Neural progenitor cell (in vitro differentiated cells): ENCODE data around the gene FUZ. TPM values are rescaled to one million over a fixed set of nuclear protein-coding genes. Genes with fewer than 3 reads are reported as not detected.
A peak's percentile ranks its signal among the peaks of the same experiment; 100 is the strongest.
"Not testable (repeated sequence)": the region's sequence is repeated elsewhere in the genome, so short reads cannot be mapped to it uniquely, and the experiment has no call there.

Experiments used
- DNase-seq: peaks from one replicate; pipeline ENCODE4 v3.0.0-alpha.2; 2016; ENCODE audit warnings: low spot score
- H2AFZ ChIP-seq: fragments of 200-600 bp; sonication (generic); replicated peaks from 2 replicates; pipeline ENCODE4 v1.6.1; 2016; ENCODE audit warnings: antibody characterized with exemption
- H3F3A ChIP-seq: fragments of 200-600 bp; sonication (generic); 2 replicates; pipeline ENCODE4 v1.6.1; 2016; ENCODE audit warnings: antibody characterized with exemption, low read depth
- H3K27ac ChIP-seq: fragments of 200-600 bp; sonication (generic); 2 replicates; pipeline ENCODE4 v1.5.1; 2016; ENCODE audit warnings: mild to moderate bottlenecking
- H3K27me3 ChIP-seq: fragments of 200-600 bp; sonication (generic); 2 replicates; pipeline ENCODE4 v1.6.1; 2016; ENCODE audit warnings: mild to moderate bottlenecking, moderate library complexity
- H3K36me3 ChIP-seq: fragments of 200-600 bp; sonication (generic); 2 replicates; pipeline ENCODE4 v1.5.1; 2016
- H3K4me1 ChIP-seq: fragments of 200-600 bp; sonication (generic); 2 replicates; pipeline ENCODE4 v1.6.1; 2016; ENCODE audit warnings: mixed run types
- H3K4me2 ChIP-seq: fragments of 200-600 bp; sonication (generic); 2 replicates; pipeline ENCODE4 v1.6.1; 2016
- H3K4me3 ChIP-seq: fragments of 200-600 bp; sonication (generic); 2 replicates; pipeline ENCODE4 v1.5.1; 2016
- H3K79me2 ChIP-seq: fragments of 200-600 bp; sonication (generic); 2 replicates; pipeline ENCODE4 v1.6.1; 2016; ENCODE audit warnings: low read depth
- H3K9ac ChIP-seq: fragments of 200-600 bp; sonication (generic); 2 replicates; pipeline ENCODE4 v1.6.1; 2016
- H3K9me3 ChIP-seq: fragments of 200-600 bp; sonication (generic); 2 replicates; pipeline ENCODE4 v1.5.1; 2016; ENCODE audit warnings: low read depth
- H4K20me1 ChIP-seq: fragments of 200-600 bp; sonication (generic); 2 replicates; pipeline ENCODE4 v1.6.1; 2016; ENCODE audit warnings: low read depth
- H3K27ac Mint-ChIP-seq: 3 replicates; pipeline ENCODE4 v1.8.0; 2021; ENCODE audit warnings: mixed read lengths
- H3K27me3 Mint-ChIP-seq: 2 replicates; pipeline ENCODE4 v1.8.0; 2022; ENCODE audit warnings: low read depth, mild to moderate bottlenecking, inconsistent platforms, moderate library complexity, mixed read lengths; ENCODE audit not compliant: insufficient read depth
- H3K36me3 Mint-ChIP-seq: 3 replicates; pipeline ENCODE4 v1.8.0; 2021; ENCODE audit warnings: mixed read lengths
- H3K4me1 Mint-ChIP-seq: 3 replicates; pipeline ENCODE4 v1.8.0; 2021; ENCODE audit warnings: mixed read lengths
- H3K4me3 Mint-ChIP-seq: 3 replicates; pipeline ENCODE4 v1.8.0; 2021; ENCODE audit warnings: mild to moderate bottlenecking, moderate library complexity, mixed read lengths
- H3K9me3 Mint-ChIP-seq: 3 replicates; pipeline ENCODE4 v1.8.0; 2020; ENCODE audit warnings: mixed read lengths
- EZH2 ChIP-seq: fragments of 200-600 bp; sonication (generic); IDR thresholded peaks from 2 replicates; pipeline ENCODE4 v1.6.1; 2017; ENCODE audit warnings: antibody characterized with exemption, mild to moderate bottlenecking, moderate library complexity
- EZH2phosphoT487 ChIP-seq: fragments of 200-600 bp; sonication (generic); IDR thresholded peaks from 2 replicates; pipeline ENCODE4 v1.6.1; 2017; ENCODE audit warnings: antibody characterized with exemption
- total RNA-seq: library from RNA; depleted of rRNA; stranded (reverse); fragments of >200 nt; gene quantifications from 2 replicates; pipeline ENCODE4 v1.2.3, GENCODE V29; 2015; ENCODE audit warnings: low replicate concordance
- TF ChIP-seq, protein P1 (sequence below): fragments of 200-600 bp; sonication (generic); IDR thresholded peaks from 2 replicates; pipeline ENCODE4 v1.5.1; 2017; ENCODE audit warnings: antibody characterized with exemption, mild to moderate bottlenecking

The FUZ gene
- total RNA-seq, 1 donor from 2014 or later = 24.6 TPM

DNA sequence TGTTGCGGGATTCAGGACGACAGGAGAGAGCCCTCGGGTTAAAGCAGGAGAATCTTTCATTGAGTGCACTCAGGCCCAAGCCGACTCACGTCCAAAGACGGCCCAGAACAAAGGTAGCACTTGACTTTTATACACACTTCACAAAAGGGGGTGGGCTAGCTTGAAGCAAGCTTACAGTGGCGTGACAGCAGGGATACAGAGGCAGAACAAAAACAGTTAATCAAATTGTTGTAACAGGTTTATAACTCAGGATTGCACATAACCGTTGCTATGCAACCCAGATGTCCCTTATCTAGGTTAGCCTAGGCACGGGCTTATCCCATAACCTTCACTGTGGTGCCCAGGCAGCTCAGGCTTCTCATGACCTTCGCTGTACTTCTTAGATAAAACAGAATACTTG is 7.0 kb upstream of the FUZ start:
- no peak for TF ChIP-seq EZH2
- H3K4me3 Mint-ChIP-seq = peak overlapping the region; percentile 48

DNA sequence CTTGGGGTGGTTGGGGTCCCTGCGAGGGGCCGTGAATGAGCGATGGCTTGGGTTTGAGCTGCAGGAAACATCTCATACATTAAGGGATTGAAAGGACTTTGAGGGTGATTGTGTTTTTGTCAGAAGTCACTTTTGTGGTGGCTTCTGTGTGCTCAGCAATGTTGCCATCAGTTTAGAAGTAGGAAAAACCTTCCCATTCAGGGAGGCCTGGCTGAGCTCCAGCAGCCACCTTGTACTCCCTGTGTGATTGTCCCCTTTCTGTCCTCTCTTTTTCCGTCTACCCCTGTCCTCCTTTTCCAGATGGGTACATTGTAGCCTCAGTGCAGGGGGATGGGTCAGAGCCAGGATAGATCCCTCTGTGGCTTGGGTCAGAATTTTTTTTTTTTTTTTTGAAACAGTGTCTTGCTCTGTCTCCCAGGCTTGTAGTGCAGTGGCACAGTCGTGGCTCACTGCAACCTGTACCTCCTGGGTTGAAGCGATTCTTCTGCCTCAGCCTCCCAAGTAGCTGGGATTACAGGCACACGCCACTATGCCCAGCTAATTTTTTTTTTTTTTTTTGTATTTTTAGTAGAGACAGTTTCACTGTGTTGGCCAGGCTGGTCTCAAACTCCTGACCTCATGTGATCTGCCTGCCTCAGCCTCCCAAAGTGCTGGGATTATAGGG is 6.5 kb upstream of the FUZ start:
- Histone ChIP-seq H3K79me2 (peaks cover 58% of the 10 kb centered on the region), H3K4me1 (peaks cover 11% of the 10 kb centered on the region), H4K20me1 (peaks cover 21% of the 10 kb centered on the region), H3K4me3 (peak overlapping the region; percentile 91), H3K9ac (peak overlapping the region; percentile 92), H3F3A (peaks cover 18% of the 10 kb centered on the region), H3K4me2 (peak overlapping the region; percentile 74)
- Mint-ChIP-seq H3K27ac (peak overlapping the region; percentile 70), H3K27me3 (peaks cover 12% of the 10 kb centered on the region), H3K4me1 (peaks cover 26% of the 10 kb centered on the region), H3K36me3 (peaks cover 16% of the 10 kb centered on the region), H3K4me3 (peak overlapping the region; percentile 99)
- H3K9me3 ChIP-seq, DNase-seq, H3K27me3 ChIP-seq, H3K27ac ChIP-seq, H3K9me3 Mint-ChIP-seq, H2AFZ ChIP-seq, H3K36me3 ChIP-seq: not testable (repeated sequence)

More for the DNA sequence above, 7.0 kb upstream of the FUZ start:
- H3K27ac ChIP-seq = no peak overlapping the region
- peaks cover 18% of the 10 kb centered on the region for H3F3A ChIP-seq
- Mint-ChIP-seq H3K27ac (no peak overlapping the region), H3K9me3 (no peaks in the 10 kb centered on the region), H3K36me3 (peaks cover 16% of the 10 kb centered on the region), H3K27me3 (peaks cover 12% of the 10 kb centered on the region), H3K4me1 (peaks cover 24% of the 10 kb centered on the region)
- no peak overlapping the region for H2AFZ ChIP-seq
- peaks cover 22% of the 10 kb centered on the region for H4K20me1 ChIP-seq
- no peak overlapping the region for H3K9ac ChIP-seq
- no peak overlapping the region for H3K4me2 ChIP-seq
- no peaks in the 10 kb centered on the region for H3K9me3 ChIP-seq
- no peaks in the 10 kb centered on the region for H3K27me3 ChIP-seq
- H3K4me1 ChIP-seq = peaks cover 11% of the 10 kb centered on the region
- DNase-seq = no peak
- H3K36me3 ChIP-seq = no peaks in the 10 kb centered on the region
- no peak overlapping the region for H3K4me3 ChIP-seq
- peaks cover 64% of the 10 kb centered on the region for H3K79me2 ChIP-seq

DNA sequence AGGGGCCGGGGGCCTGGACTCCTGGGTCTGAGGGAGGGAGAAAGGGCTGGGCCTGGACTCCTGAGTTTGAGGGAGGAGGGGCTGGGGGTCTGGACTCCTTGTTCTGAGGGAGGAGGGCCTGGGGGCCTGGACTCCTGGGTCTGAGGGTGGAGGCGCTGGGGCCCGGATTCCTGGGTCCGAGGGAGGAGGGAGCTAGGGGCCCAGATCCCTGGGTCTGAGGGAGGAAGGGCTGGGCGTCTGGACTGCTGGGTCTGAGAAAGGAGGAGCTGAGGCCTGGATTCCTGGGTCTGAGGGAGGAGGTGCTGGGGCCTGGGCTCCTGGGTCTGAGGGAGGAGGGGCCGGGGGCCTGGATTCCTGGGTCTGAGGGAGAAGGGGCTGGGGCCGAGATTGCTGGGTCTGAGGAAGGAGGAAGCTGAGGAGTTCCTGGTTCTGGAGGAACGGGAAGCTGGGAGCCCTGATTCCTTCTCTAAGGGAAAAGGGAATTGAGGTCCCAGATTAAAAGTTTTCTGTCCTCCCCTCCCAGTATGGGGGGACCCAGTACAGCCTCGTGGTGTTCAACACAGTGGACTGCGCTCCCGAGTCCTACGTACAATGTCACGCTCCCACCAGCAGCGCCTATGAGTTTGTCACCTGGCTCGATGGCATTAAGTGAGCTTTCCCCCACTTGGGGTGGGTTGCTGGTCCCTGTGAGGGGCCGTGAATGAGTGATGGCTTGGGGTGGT is 5.7 kb upstream of the FUZ start:
- H3K36me3 Mint-ChIP-seq = peaks cover 16% of the 10 kb centered on the region
- H2AFZ ChIP-seq = peak overlapping the region; percentile 100
- H3K27ac ChIP-seq = no peak overlapping the region

DNA sequence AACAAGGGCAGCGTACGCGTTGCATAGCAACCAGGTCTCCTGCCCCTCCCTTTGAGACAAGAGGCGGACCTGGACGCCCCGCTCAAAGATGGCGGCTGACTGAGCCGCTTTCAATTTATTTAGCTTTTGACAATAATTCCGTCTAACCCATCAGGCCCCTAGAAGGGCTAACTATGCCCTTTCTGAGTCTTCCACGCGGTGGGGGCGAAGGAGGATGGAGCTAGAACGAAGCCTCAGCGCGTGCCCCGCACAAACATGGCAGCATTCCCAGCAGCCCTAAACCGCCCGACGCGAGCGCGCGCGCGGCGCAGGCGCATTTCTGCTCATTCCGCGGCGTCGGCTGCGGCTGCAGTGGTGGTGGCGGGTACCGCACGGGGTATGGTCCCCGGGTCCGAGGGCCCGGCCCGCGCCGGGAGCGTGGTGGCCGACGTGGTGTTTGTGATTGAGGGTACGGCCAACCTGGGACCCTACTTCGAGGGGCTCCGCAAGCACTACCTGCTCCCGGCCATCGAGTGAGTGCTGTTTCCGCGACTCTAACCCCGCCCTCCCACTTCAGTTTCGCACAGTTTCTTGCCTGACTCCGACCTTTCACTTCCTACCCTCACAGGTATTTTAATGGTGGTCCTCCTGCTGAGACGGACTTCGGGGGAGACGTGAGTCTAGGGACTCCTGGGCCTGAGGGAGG is 5.0 kb upstream of the FUZ start, which contains the start of gene MED25:
MED25 (plus strand) TSS at position 326 of the 685 bp plus-strand sequence; CDS start at position 379, 53 bp downstream.
- Histone ChIP-seq H3K4me1 (peaks cover 15% of the 10 kb centered on the region), H3K4me3 (peak within 1 kb of the TSS; percentile 91), H3K27me3 (no peaks in the 10 kb centered on the region), H2AFZ (peak within 1 kb of the TSS; percentile 100), H3K9ac (peak within 1 kb of the TSS; percentile 92), H3K79me2 (peaks cover 45% of the 10 kb centered on the region), H3K9me3 (no peaks in the 10 kb centered on the region), H3K36me3 (no peaks in the 10 kb centered on the region), H3K4me2 (peak within 1 kb of the TSS; percentile 74), H3K27ac (peak within 1 kb of the TSS; percentile 66), H4K20me1 (peaks cover 13% of the 10 kb centered on the region), H3F3A (peaks cover 27% of the 10 kb centered on the region)
- H3K9me3 Mint-ChIP-seq = no peaks in the 10 kb centered on the region
- peak within 1 kb of the TSS; percentile 99 for H3K4me3 Mint-ChIP-seq
- TF ChIP-seq, protein P1, sequence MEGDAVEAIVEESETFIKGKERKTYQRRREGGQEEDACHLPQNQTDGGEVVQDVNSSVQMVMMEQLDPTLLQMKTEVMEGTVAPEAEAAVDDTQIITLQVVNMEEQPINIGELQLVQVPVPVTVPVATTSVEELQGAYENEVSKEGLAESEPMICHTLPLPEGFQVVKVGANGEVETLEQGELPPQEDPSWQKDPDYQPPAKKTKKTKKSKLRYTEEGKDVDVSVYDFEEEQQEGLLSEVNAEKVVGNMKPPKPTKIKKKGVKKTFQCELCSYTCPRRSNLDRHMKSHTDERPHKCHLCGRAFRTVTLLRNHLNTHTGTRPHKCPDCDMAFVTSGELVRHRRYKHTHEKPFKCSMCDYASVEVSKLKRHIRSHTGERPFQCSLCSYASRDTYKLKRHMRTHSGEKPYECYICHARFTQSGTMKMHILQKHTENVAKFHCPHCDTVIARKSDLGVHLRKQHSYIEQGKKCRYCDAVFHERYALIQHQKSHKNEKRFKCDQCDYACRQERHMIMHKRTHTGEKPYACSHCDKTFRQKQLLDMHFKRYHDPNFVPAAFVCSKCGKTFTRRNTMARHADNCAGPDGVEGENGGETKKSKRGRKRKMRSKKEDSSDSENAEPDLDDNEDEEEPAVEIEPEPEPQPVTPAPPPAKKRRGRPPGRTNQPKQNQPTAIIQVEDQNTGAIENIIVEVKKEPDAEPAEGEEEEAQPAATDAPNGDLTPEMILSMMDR = peak; percentile 27
- TF ChIP-seq EZH2phosphoT487 = no peak
- H3K36me3 Mint-ChIP-seq = peaks cover 11% of the 10 kb centered on the region
- H3K27ac Mint-ChIP-seq = peak within 1 kb of the TSS; percentile 100
- peak; percentile 94 for DNase-seq
- H3K27me3 Mint-ChIP-seq = peaks cover 18% of the 10 kb centered on the region
- H3K4me1 Mint-ChIP-seq = peaks cover 37% of the 10 kb centered on the region

More for the DNA sequence above, 5.7 kb upstream of the FUZ start:
- peak overlapping the region; percentile 96 for H3K27ac Mint-ChIP-seq
- TF ChIP-seq EZH2 (no peak), EZH2phosphoT487 (no peak)
- TF ChIP-seq, protein P1 = no peak
- no peaks in the 10 kb centered on the region for H3K9me3 ChIP-seq
- H3K36me3 ChIP-seq = no peaks in the 10 kb centered on the region
- no peaks in the 10 kb centered on the region for H3K9me3 Mint-ChIP-seq
- no peaks in the 10 kb centered on the region for H3K27me3 ChIP-seq
- peaks cover 26% of the 10 kb centered on the region for H3F3A ChIP-seq
- peak; percentile 41 for DNase-seq
- peak overlapping the region; percentile 92 for H3K9ac ChIP-seq
- H3K4me2 ChIP-seq = peak overlapping the region; percentile 74
- H3K79me2 ChIP-seq = peaks cover 51% of the 10 kb centered on the region
- peaks cover 15% of the 10 kb centered on the region for H3K27me3 Mint-ChIP-seq
- peaks cover 17% of the 10 kb centered on the region for H4K20me1 ChIP-seq
- peak overlapping the region; percentile 99 for H3K4me3 Mint-ChIP-seq
- H3K4me1 ChIP-seq = peaks cover 14% of the 10 kb centered on the region
- peak overlapping the region; percentile 91 for H3K4me3 ChIP-seq
- peaks cover 33% of the 10 kb centered on the region for H3K4me1 Mint-ChIP-seq
